RWPE2 (cell line): Measurements from ENCODE around the gene NR4A3.

Source experiments
- ATAC-seq: fragments of 200-7000 bp; cut with Tn5 transposase; 3 replicates; pipeline ENCODE4 v1.9.1; 2021; ENCODE audit warnings: low read depth
- DNase-seq: peaks from one replicate; pipeline ENCODE4 v3.0.0-alpha.2; 2020; ENCODE audit warnings: low spot score
- H3K27ac ChIP-seq: fragments of 450-650 bp; 2 replicates; pipeline ENCODE4 v1.5.1; 2017; ENCODE audit warnings: mild to moderate bottlenecking; ENCODE audit not compliant: poor library complexity, severe bottlenecking
- H3K27me3 ChIP-seq: fragments of 250-450 bp; sonication (Bioruptor Pico); 2 replicates; pipeline ENCODE4 v1.5.1; 2021; ENCODE audit warnings: mild to moderate bottlenecking, moderate library complexity; ENCODE audit not compliant: insufficient read depth, poor library complexity, severe bottlenecking
- H3K36me3 ChIP-seq: fragments of 250-450 bp; sonication (Bioruptor Pico); 2 replicates; pipeline ENCODE4 v1.5.1; 2020; ENCODE audit warnings: low read depth, mild to moderate bottlenecking, moderate library complexity
- H3K4me1 ChIP-seq: fragments of 250-450 bp; sonication (Bioruptor Pico); 2 replicates; pipeline ENCODE4 v1.5.1; 2021; ENCODE audit warnings: mild to moderate bottlenecking, moderate library complexity; ENCODE audit not compliant: insufficient read depth, poor library complexity, severe bottlenecking
- H3K4me3 ChIP-seq: fragments of 250-450 bp; sonication (Bioruptor Pico); 2 replicates; pipeline ENCODE4 v1.5.1; 2021; ENCODE audit warnings: mild to moderate bottlenecking, moderate library complexity; ENCODE audit not compliant: severe bottlenecking
- H3K9me3 ChIP-seq: fragments of 250-450 bp; sonication (Bioruptor Pico); 2 replicates; pipeline ENCODE4 v1.5.1; 2021; ENCODE audit warnings: mild to moderate bottlenecking, moderate library complexity; ENCODE audit not compliant: severe bottlenecking
- TF ChIP-seq, protein P1 (sequence below): fragments of 450-650 bp; IDR thresholded peaks from one replicate; pipeline ENCODE4 v1.5.1; 2017; ENCODE audit warnings: mild to moderate bottlenecking, moderate library complexity; ENCODE audit not compliant: poor library complexity, severe bottlenecking

Gene NR4A3

DNA sequence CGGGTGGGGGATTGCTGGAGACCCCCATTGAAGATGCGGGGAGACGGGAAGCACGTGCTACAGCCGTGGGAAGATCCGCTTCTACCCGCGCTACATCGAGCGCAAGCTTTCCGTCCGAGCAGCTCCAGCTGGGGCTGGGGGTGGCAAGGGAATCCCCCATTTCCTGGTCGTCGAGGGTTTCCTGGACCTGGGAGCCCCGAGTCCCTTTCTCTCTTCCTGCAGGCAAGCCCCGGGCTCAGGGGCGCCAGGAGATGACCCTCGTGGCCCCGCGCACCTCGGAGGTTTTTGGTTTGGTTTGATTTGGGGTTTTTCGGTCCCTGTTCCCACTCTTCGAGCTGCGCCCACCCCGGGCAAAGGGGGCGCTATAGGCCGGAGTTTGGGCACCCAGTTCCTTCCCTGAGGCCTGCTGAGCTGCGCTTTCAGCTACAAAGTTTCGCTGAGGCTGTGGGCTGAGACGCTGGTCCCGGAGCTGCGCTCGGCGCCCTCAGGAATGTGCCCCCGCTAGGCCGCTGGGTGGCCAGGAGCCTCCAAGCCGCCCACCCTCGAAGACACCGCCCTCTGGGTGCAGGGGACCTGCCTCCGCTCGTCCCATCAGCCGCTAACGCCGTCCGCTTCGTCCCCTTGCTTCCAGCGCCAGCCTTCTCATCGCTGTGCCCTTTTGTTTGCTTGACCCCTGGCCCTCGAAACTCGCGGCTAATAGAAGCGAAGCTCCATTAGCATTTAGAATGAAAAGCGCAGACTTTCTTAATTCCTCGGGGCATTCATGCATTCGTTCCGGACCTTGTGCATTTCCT is 2.9 kb downstream of the NR4A3 start:
- H3K4me1 ChIP-seq, result no peaks in the 10 kb centered on the region
- H3K27ac ChIP-seq, result no peak overlapping the region
- no peaks in the 10 kb centered on the region for H3K9me3 ChIP-seq
- DNase-seq (no peak), ATAC-seq (no peak)
- H3K4me3 ChIP-seq, result peak overlapping the region; percentile 77
- H3K36me3 ChIP-seq, result no peaks in the 10 kb centered on the region
- peaks cover 37% of the 10 kb centered on the region for H3K27me3 ChIP-seq
- TF ChIP-seq, protein P1, sequence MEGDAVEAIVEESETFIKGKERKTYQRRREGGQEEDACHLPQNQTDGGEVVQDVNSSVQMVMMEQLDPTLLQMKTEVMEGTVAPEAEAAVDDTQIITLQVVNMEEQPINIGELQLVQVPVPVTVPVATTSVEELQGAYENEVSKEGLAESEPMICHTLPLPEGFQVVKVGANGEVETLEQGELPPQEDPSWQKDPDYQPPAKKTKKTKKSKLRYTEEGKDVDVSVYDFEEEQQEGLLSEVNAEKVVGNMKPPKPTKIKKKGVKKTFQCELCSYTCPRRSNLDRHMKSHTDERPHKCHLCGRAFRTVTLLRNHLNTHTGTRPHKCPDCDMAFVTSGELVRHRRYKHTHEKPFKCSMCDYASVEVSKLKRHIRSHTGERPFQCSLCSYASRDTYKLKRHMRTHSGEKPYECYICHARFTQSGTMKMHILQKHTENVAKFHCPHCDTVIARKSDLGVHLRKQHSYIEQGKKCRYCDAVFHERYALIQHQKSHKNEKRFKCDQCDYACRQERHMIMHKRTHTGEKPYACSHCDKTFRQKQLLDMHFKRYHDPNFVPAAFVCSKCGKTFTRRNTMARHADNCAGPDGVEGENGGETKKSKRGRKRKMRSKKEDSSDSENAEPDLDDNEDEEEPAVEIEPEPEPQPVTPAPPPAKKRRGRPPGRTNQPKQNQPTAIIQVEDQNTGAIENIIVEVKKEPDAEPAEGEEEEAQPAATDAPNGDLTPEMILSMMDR, result peak; percentile 29

DNA sequence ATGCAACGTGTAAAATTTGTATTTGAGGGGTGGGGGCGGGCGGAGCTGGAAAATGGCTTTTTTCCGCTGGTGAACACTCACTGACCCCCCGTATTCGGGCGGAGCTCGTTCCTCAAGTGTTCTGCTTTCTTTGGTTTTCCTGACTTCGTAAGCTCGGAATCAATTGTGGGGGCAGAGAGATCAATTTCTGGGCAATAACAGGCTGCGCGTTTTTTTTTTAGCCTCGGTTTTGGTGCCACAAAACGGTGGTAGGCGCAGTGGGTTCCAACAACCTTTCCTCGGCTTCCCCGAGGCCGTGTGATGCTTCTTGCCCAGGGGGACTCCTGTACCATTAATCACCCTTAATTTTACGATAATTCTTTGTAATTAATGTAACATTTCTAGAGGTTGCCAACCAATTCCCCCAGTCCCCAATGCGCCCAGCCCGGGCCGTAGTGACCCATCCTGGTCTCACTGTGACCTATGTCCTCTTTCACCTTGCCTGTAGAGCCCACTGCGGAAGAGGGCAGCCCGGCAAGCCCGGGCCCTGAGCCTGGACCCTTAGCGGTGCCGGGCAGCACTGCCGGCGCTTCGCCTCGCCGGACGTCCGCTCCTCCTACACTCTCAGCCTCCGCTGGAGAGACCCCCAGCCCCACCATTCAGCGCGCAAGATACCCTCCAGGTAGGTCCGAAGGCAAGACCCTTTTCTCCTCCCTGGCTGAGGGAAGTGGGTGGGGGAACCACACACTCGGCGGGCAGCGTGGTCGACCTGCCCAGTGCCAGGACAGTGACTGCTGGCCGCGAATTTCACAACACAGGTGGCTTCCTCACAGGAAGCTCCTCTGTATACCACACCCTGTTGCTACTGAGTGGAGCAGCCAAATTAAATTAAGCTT is 3.7 kb downstream of the NR4A3 start:
- no peak for DNase-seq
- Histone ChIP-seq H3K36me3 (no peaks in the 10 kb centered on the region), H3K9me3 (no peaks in the 10 kb centered on the region), H3K4me3 (no peak overlapping the region), H3K4me1 (no peaks in the 10 kb centered on the region), H3K27me3 (peaks cover 45% of the 10 kb centered on the region), H3K27ac (no peak overlapping the region)
- ATAC-seq, result no peak
- TF ChIP-seq, protein P1, result no peak

DNA sequence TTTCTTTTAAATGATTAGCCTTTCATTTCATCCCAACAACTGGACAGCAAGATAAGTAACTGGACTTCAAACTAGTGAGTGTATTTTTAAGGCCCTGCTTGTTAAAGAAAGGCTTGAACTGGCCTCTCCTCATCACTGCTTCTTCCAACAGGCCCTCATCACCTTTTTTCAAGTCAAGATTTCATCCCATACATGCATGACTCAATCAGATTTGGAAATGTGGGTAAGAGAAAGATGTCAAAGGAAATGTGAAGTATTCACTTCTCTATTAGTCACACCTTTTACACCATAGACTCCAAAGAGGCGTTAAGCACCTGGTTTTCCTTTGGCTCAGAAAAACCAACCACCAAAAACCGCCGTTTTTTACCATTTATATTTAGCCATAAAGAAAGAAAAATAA is 4.9 kb downstream of the NR4A3 start:
- H3K4me1 ChIP-seq, result no peaks in the 10 kb centered on the region

DNA sequence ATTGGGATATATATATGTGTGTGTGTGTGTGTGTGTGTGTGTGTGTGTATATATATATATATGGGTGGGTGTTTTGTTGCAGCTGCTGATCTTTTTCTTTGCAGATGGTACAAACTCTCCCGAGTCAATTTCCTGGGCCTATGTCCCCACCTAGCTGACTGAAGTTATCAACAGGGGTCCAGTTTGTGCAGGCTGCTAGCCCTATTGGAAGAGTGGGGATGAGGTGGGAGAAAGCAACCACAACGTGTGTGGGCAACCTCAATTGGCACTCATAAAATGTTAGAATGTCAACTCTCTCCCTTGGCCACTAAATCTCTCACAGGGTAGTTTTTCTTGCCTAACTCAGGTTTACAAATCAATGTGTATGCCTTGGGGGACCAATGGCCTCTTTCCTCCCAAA is 5.6 kb downstream of the NR4A3 start:
- peaks cover 52% of the 10 kb centered on the region for H3K27me3 ChIP-seq
- no peak for DNase-seq
- TF ChIP-seq, protein P1, result no peak

More for the DNA sequence above, 4.9 kb downstream of the NR4A3 start:
- Histone ChIP-seq H3K27me3 (peaks cover 52% of the 10 kb centered on the region), H3K27ac (no peak overlapping the region), H3K9me3 (no peaks in the 10 kb centered on the region), H3K4me3 (no peak overlapping the region), H3K36me3 (no peaks in the 10 kb centered on the region)
- ATAC-seq (no peak), DNase-seq (no peak)
- TF ChIP-seq, protein P1, result no peak

More for the DNA sequence above, 5.6 kb downstream of the NR4A3 start:
- no peak for ATAC-seq
- H3K9me3 ChIP-seq, result no peaks in the 10 kb centered on the region
- H3K4me1 ChIP-seq, result no peaks in the 10 kb centered on the region
- no peaks in the 10 kb centered on the region for H3K36me3 ChIP-seq
- no peak overlapping the region for H3K4me3 ChIP-seq
- no peak overlapping the region for H3K27ac ChIP-seq
